ENCODE data around the gene STPG4. TPM values are rescaled to one million over a fixed set of nuclear protein-coding genes. Genes with fewer than 3 reads are reported as not detected.
A peak's percentile ranks its signal among the peaks of the same experiment; 100 is the strongest.
"Not testable (repeated sequence)": the region's sequence is repeated elsewhere in the genome, so short reads cannot be mapped to it uniquely, and the experiment has no call there.

Gene STPG4
- total RNA-seq, 6 experiments from 2014 or later: 0.19 to 0.40 (median 0.25) TPM; not detected in 3

- Mint-ChIP-seq H3K36me3 (ENCODE audit: low read depth) (no peaks in the 10 kb centered on the region), H3K4me1 (ENCODE audit: low read depth) (peaks cover 99% of the 10 kb centered on the region), H3K27ac (peak overlapping the region; percentile 85)
Observed at GRCh38 chr2:47190188-47190881, 35.2 kb upstream of the STPG4 start.

GRCh38 chr2:47189635-47190034, 34.5 kb upstream of the STPG4 start:
- peak overlapping the region; percentile 72 for H3K4me3 Mint-ChIP-seq
- no peak for TF ChIP-seq CTCF (IDR thresholded peaks at IDR 0.05)
- peak; percentile 84 for DNase-seq
- H3K27ac Mint-ChIP-seq: peak overlapping the region; percentile 85
- H3K27me3 Mint-ChIP-seq (ENCODE audit: insufficient read depth): peaks cover 2% of the 10 kb centered on the region; the same call in 1 of the 2 replicates
- no peaks in the 10 kb centered on the region for H3K36me3 Mint-ChIP-seq (ENCODE audit: low read depth)
- peaks cover 96% of the 10 kb centered on the region for H3K4me1 Mint-ChIP-seq (ENCODE audit: low read depth)
- H3K9me3 Mint-ChIP-seq: no peaks in the 10 kb centered on the region

More at GRCh38 chr2:47190188-47190881, 35.2 kb upstream of the STPG4 start:
- DNase-seq: peak; percentile 70
- Mint-ChIP-seq H3K4me3 (peak overlapping the region; percentile 72), H3K27me3 (ENCODE audit: insufficient read depth) (peaks cover 2% of the 10 kb centered on the region; the same call in 1 of the 2 replicates), H3K9me3 (no peaks in the 10 kb centered on the region)
- no peak for TF ChIP-seq CTCF (IDR thresholded peaks at IDR 0.05)

GRCh38 chr2:47187069-47187468, 32.0 kb upstream of the STPG4 start:
- DNase-seq: no peak
- Mint-ChIP-seq H3K36me3 (ENCODE audit: low read depth) (no peaks in the 10 kb centered on the region), H3K9me3 (no peaks in the 10 kb centered on the region), H3K27ac (no peak overlapping the region), H3K27me3 (ENCODE audit: insufficient read depth) (peaks cover 2% of the 10 kb centered on the region; the same call in 1 of the 2 replicates), H3K4me1 (ENCODE audit: low read depth) (peaks cover 89% of the 10 kb centered on the region), H3K4me3 (no peak overlapping the region)
- TF ChIP-seq CTCF (IDR thresholded peaks at IDR 0.05): no peak

GRCh38 chr2:47186351-47186750, 31.2 kb upstream of the STPG4 start:
- Mint-ChIP-seq H3K27me3 (ENCODE audit: insufficient read depth) (peaks cover 2% of the 10 kb centered on the region; the same call in 1 of the 2 replicates), H3K27ac (no peak overlapping the region), H3K9me3 (no peaks in the 10 kb centered on the region), H3K4me1 (ENCODE audit: low read depth) (peaks cover 85% of the 10 kb centered on the region), H3K4me3 (no peak overlapping the region), H3K36me3 (ENCODE audit: low read depth) (no peaks in the 10 kb centered on the region)
- DNase-seq: no peak
- no peak for TF ChIP-seq CTCF (IDR thresholded peaks at IDR 0.05)

- H3K36me3 Mint-ChIP-seq (ENCODE audit: low read depth); H3K27me3 Mint-ChIP-seq (ENCODE audit: insufficient read depth); H3K4me3 Mint-ChIP-seq; H3K9me3 Mint-ChIP-seq; DNase-seq; H3K27ac Mint-ChIP-seq: not testable (repeated sequence)
- H3K4me1 Mint-ChIP-seq (ENCODE audit: low read depth): peaks cover 78% of the 10 kb centered on the region
Observed at GRCh38 chr2:47185098-47185497, 30.0 kb upstream of the STPG4 start.

- H3K27me3 Mint-ChIP-seq (ENCODE audit: insufficient read depth): peaks cover 8% of the 10 kb centered on the region
- peaks cover 4% of the 10 kb centered on the region for H3K9me3 Mint-ChIP-seq
- peaks cover 53% of the 10 kb centered on the region for H3K4me1 Mint-ChIP-seq (ENCODE audit: low read depth)
- H3K36me3 Mint-ChIP-seq (ENCODE audit: low read depth): peaks cover 4% of the 10 kb centered on the region
- no peak overlapping the region for H3K27ac Mint-ChIP-seq
- no peak for TF ChIP-seq CTCF (IDR thresholded peaks at IDR 0.05)
- no peak overlapping the region for H3K4me3 Mint-ChIP-seq
- no peak for DNase-seq
Observed at GRCh38 chr2:47181176-47181575, 26.1 kb upstream of the STPG4 start.
